GM12875 (cell line): ENCODE measurements around the gene ELAVL1.

Source experiments
- H3K4me3 ChIP-seq: one replicate; pipeline ENCODE4 v1.5.1; 2011; ENCODE audit warnings: low read depth, low read length, control low read depth
- TF ChIP-seq, protein P1 (sequence below): IDR thresholded peaks from 2 replicates; pipeline ENCODE4 v1.5.1; 2011; ENCODE audit warnings: low read depth, mild to moderate bottlenecking, control low read depth, inconsistent platforms, low read length, moderate library complexity, borderline replicate concordance; ENCODE audit not compliant: insufficient read depth

Gene ELAVL1

DNA sequence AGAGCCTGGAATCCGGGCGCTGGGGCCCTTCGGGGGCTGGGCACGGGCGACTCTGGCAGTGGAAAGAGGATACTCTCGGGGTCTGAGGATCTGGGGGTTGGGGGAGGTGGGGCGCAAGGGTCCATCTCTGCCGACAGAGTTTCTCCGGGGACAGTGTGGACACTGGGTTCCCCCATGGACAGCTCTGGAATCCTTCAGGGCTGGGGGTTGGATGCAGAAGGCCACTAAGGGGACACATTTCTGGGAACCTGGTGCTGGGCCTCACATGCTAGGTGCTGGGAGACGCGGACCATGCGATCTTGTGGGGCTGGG lies 88.5 kb downstream of the ELAVL1 start:
- no peak overlapping the region for H3K4me3 ChIP-seq
- TF ChIP-seq, protein P1, sequence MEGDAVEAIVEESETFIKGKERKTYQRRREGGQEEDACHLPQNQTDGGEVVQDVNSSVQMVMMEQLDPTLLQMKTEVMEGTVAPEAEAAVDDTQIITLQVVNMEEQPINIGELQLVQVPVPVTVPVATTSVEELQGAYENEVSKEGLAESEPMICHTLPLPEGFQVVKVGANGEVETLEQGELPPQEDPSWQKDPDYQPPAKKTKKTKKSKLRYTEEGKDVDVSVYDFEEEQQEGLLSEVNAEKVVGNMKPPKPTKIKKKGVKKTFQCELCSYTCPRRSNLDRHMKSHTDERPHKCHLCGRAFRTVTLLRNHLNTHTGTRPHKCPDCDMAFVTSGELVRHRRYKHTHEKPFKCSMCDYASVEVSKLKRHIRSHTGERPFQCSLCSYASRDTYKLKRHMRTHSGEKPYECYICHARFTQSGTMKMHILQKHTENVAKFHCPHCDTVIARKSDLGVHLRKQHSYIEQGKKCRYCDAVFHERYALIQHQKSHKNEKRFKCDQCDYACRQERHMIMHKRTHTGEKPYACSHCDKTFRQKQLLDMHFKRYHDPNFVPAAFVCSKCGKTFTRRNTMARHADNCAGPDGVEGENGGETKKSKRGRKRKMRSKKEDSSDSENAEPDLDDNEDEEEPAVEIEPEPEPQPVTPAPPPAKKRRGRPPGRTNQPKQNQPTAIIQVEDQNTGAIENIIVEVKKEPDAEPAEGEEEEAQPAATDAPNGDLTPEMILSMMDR, result no peak

DNA sequence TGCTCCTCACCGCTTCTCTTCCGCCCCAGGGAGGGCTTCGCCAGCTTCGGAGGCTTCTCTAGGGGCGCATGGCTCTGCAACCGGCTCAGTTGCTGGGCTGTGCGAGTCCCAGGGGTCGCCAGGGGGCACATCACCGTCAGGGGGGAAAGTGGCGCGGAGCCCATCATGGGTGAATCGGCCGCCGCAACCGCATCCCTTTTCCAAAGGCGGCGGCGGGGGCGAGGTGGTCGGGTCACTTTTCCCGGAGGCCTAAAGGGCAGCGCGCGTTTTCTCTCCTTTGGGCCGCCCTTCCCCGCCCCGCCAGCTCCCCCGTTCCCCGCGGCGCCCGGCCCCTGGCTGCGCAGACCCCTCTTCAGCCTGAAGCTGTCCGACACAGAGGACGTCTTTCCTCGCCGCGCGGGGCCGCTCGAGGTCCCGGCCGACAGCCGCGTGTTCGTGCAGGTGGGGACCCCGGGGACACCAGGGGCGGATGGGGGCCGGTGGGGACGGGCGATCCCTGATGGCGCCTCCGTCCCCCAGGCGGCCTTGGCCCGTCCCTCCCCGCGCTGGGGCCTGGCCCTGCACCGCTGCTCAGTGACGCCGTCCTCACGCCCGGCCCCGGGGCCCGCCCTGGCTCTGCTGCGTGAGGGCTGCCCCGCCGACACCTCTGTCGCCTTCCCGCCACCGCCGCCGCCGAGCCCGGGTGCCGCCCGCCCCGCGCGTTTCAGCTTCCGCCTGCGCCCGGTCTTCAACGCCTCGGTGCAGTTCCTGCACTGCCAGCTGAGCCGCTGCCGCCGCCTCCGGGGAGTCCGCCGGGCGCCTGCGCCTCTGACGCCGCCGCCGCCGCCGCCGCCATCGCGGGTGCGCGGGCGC lies 89.1 kb downstream of the ELAVL1 start:
- TF ChIP-seq, protein P1, result no peak
- peak overlapping the region; percentile 43 for H3K4me3 ChIP-seq

DNA sequence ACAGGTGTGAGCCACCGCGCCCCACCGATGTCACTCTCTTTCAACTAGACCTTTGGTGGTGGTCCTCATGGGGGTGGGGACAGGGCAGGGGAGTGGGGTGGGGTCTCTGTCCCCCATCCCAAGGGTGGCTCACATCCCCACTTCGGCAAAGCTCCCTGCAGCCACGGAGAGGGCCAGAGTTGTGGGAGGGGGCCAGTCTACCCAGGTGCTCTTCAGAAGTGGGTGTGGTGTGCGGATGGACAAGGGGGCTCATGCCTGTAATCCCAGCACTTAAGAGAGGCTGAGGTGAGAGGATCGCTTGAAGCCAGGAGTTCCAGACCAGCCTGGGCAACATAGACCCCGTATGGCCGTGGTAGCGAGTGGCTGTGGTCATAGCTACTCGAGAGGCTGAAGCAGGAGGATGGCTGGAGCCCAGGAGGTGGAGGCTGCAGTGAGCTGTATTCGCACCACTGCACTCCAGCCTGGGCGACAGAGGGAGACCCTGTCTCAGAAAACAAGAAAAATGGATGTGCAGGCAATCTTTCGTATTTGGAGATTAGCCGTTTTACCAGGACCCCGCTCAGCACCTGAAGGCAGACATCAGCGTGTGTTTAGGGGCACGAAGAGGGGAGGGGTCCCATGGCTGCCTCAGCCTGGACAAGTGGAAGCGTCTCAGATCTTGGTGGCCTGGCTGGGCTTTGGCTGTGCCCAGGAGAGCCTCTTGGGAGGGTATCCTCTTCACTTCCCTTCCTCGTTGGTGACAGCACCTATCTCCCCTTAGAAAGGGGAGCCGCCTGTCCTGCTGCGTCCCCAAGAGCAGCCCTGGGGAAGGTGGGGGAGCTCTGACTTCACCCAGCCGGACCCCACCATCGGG lies 90.0 kb downstream of the ELAVL1 start:
- peak overlapping the region; percentile 43 for H3K4me3 ChIP-seq
- TF ChIP-seq, protein P1, result no peak

DNA sequence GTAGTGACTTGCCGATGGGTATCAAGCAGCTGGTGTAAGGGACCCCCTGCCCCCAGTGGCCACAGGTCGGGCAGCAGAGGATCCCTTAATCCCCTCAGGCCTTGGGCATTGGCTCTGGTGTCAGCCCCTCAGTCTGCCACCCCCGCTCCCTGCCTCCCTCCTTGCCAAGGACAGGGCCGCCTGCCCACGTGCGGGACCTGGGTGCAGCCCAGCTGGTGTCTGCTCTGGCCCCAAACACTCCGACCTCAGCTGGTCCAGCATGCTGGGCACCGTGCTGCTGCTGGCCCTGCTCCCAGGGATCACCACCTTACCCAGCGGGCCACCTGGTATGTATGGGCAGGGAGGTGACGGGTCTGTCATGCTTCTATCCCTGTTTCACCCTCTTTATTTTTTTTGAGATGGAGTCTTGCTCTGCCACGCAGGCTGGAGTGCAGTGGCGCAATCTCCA lies 90.8 kb downstream of the ELAVL1 start, which contains the start of gene TGFBR3L:
Gene TGFBR3L (plus strand): TSS at position 233 of the 448 bp plus-strand sequence.
- H3K4me3 ChIP-seq, result no peak within 1 kb of the TSS
- TF ChIP-seq, protein P1, result no peak

DNA sequence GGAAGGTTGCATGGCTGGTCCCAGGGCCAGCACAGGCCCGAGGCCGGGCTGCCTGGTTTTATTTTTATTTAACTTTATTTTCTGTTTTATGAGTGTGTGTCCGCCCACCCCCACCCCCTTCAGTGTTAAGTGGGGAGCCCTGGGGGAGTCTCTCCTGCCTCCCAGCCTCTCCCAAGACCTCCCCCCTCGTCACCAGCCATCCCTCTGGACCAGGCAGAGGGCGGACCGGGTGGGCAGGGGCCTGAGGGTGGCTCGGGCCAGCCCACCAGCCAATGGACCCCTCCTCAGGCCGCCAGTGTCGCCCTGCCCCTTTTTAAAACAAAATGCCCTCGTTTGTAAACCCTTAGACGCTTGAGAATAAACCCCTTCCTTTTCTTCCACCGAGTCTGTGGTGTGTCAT lies 91.3 kb downstream of the ELAVL1 start:
- TF ChIP-seq, protein P1, result no peak
- no peak overlapping the region for H3K4me3 ChIP-seq

DNA sequence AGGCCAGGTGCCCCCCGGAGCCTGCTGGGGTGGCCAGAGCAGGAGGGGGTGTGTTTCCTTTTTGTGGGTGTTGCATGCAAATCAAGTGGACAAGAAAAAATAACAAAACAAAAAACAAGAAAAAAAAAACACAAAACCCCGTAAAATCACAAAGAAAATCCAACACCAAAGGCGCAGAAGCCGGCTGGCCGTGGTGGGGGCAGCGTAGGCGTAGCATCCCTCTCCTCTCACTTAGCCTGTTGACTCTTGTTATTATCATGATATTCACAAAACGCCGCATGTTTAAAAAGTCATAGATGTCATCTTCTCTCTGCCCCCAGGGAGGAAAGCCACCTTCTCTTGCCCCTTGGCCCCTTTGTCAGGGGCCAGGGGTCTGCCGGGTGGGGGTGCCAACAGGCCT lies 91.8 kb downstream of the ELAVL1 start:
- no peak overlapping the region for H3K4me3 ChIP-seq
- TF ChIP-seq, protein P1, result no peak
